K562 (cell line): ENCODE results near the gene DNASE2. TPM values are rescaled to one million over a fixed set of nuclear protein-coding genes. Genes with fewer than 3 reads are reported as not detected.

ENCODE experiments used
- AFF4 ChIP-seq: sonication (generic); formaldehyde crosslinking; IDR thresholded peaks from 2 replicates; pipeline ENCODE4 v1.8.0; 2023; ENCODE audit warnings: mild to moderate bottlenecking, missing genetic modification reagents
- C11orf30 ChIP-seq: fragments of 450-650 bp; IDR thresholded peaks from 2 replicates; pipeline ENCODE4 v1.6.1; 2016; ENCODE audit warnings: low read depth, mild to moderate bottlenecking
- E2F1 ChIP-seq: sonication (generic); formaldehyde crosslinking; IDR thresholded peaks from 2 replicates; pipeline ENCODE4 v1.8.1; 2023; ENCODE audit warnings: mild to moderate bottlenecking, missing genetic modification reagents, moderate library complexity
- EHMT2 ChIP-seq: fragments of 450-650 bp; IDR thresholded peaks from 2 replicates; pipeline ENCODE4 v1.6.1; 2018; ENCODE audit warnings: antibody characterized with exemption
- ETS1 ChIP-seq: conservative IDR thresholded peaks from 2 replicates; pipeline ENCODE4 v1.6.1; 2011; ENCODE audit warnings: low read depth, mild to moderate bottlenecking, low read length; ENCODE audit not compliant: control insufficient read depth
- GTF2F1 ChIP-seq: IDR thresholded peaks from 2 replicates; pipeline ENCODE4 v1.6.1; 2011; ENCODE audit warnings: low read depth, low read length, improper control_type of control experiment
- HMGN3 ChIP-seq: IDR thresholded peaks from 2 replicates; pipeline ENCODE4 v1.6.1; 2011; ENCODE audit warnings: borderline replicate concordance, low read depth, mild to moderate bottlenecking, mixed read lengths, low read length; ENCODE audit not compliant: insufficient read length; ENCODE audit errors: extremely low read depth
- HNRNPH1 ChIP-seq: fragments of 200-400 bp; formaldehyde crosslinking; optimal IDR thresholded peaks from 2 replicates; pipeline ENCODE3; 2017; ENCODE audit warnings: low read depth, mild to moderate bottlenecking, low read length, moderate library complexity
- IFI16 ChIP-seq: fragments of 250-450 bp; sonication (Bioruptor Pico); IDR thresholded peaks from 2 replicates; pipeline ENCODE4 v2.1.2; 2022; ENCODE audit warnings: mild to moderate bottlenecking, inconsistent platforms
- JUN ChIP-seq, 2 experiments: sonication (generic) in 1 of 2; formaldehyde crosslinking in 1 of 2; IDR thresholded peaks; 2 replicates each; pipeline versions ENCODE4 v1.6.1 to v1.8.0; 2012 to 2022; ENCODE audit warnings: borderline replicate concordance in 2 of 2, mild to moderate bottlenecking in 2 of 2, improper control_type of control experiment in 1 of 2, low read depth in 1 of 2, low read length in 1 of 2, missing genetic modification reagents in 1 of 2
- JUNB ChIP-seq: fragments of 450-650 bp; formaldehyde crosslinking; conservative IDR thresholded peaks from 2 replicates; pipeline ENCODE4 v1.4.0; 2020; ENCODE audit warnings: mild to moderate bottlenecking
- KAT8 ChIP-seq: fragments of 450-650 bp; IDR thresholded peaks from 2 replicates; pipeline ENCODE4 v1.6.1; 2016; ENCODE audit warnings: low read depth, mild to moderate bottlenecking
- KLF6 ChIP-seq: fragments of 250-450 bp; sonication (Bioruptor Pico); IDR thresholded peaks from 2 replicates; pipeline ENCODE4 v1.4.0; 2020; ENCODE audit warnings: mild to moderate bottlenecking, moderate library complexity, borderline replicate concordance
- MAZ ChIP-seq, 2 experiments: fragments of 450-650 bp in 1 of 2; sonication (generic) in 1 of 2; formaldehyde crosslinking; IDR thresholded peaks in 1 of 2; conservative IDR thresholded peaks in 1 of 2; 2 replicates each; pipeline versions ENCODE4 v1.4.0 to v1.5.0; 2020; ENCODE audit warnings: mild to moderate bottlenecking in 1 of 2, missing genetic modification reagents in 1 of 2
- MCM3 ChIP-seq: fragments of 450-650 bp; IDR thresholded peaks from 2 replicates; pipeline ENCODE4 v1.6.1; 2016
- NBN ChIP-seq: fragments of 450-650 bp; IDR thresholded peaks from 2 replicates; pipeline ENCODE4 v1.6.1; 2016; ENCODE audit warnings: low read depth, mild to moderate bottlenecking
- RBM39 ChIP-seq: fragments of 200-400 bp; formaldehyde crosslinking; optimal IDR thresholded peaks from 2 replicates; pipeline ENCODE3; 2018; ENCODE audit warnings: low read depth, low read length
- RHOXF2B ChIP-seq: fragments of 250-450 bp; sonication (Bioruptor Pico); conservative IDR thresholded peaks from 2 replicates; pipeline ENCODE4 v1.5.1; 2021
- SIN3B ChIP-seq: fragments of 450-650 bp; IDR thresholded peaks from 2 replicates; pipeline ENCODE4 v1.6.1; 2017; ENCODE audit warnings: low read depth, mild to moderate bottlenecking, moderate library complexity
- ZC3H4 ChIP-seq: sonication (generic); formaldehyde crosslinking; IDR thresholded peaks from 2 replicates; pipeline ENCODE4 v1.9.0; 2021; ENCODE audit warnings: missing genetic modification reagents, borderline replicate concordance
- ZKSCAN8 ChIP-seq: fragments of 200-800 bp; sonication (Bioruptor generic); IDR thresholded peaks from 2 replicates; pipeline ENCODE4 v1.6.1; 2016; ENCODE audit warnings: missing genetic modification characterization, missing compliant biosample characterization
- ZNF24 ChIP-seq: fragments of 450-650 bp; IDR thresholded peaks from 2 replicates; pipeline ENCODE4 v1.6.1; 2016
- ZNF57 ChIP-seq: fragments of 450-650 bp; formaldehyde crosslinking; IDR thresholded peaks from 2 replicates; pipeline ENCODE4 v1.4.0; 2020; ENCODE audit warnings: mild to moderate bottlenecking, moderate library complexity
- polyA plus RNA-seq, 8 experiments: library from polyadenylated mRNA; depleted of rRNA in 4 of 8; stranded (reverse) in 5 of 8; unstranded in 3 of 8; fragments of >200 nt; fragmentation: Nextera tagmentation in 2 of 8; fragmentation: Illumina TruSeq in 1 of 8; extraction: Ambion mirVana in 2 of 8; extraction: Trizol in 1 of 8; gene quantifications; 2 replicates each; pipeline versions ENCODE4 v1.2.1 to v1.2.3, GENCODE V29; 2011 to 2014; ENCODE audit warnings: inconsistent platforms in 1 of 8, missing spikeins in 1 of 8
- total RNA-seq, 7 experiments: library from RNA; depleted of rRNA in 6 of 7; stranded (reverse); fragments of >200 nt in 6 of 7; fragmentation: Illumina TruSeq in 2 of 7; extraction: Trizol in 2 of 7; gene quantifications; 2 replicates each; pipeline versions ENCODE4 v1.2.1 to v1.2.3, GENCODE V29; 2011 to 2021; ENCODE audit warnings: low replicate concordance in 1 of 7

Gene DNASE2
- total and polyA plus RNA-seq, 9 of the 15 experiments (the other 6 are each of a cell fraction or from before 2014, with no cell fraction given), result 4.4 to 27.0 (median 20.2) TPM

- TF ChIP-seq HNRNPH1 (no peak), MAZ (CRISPR knock-in tag; conservative IDR thresholded peaks at IDR 0.05 in 1 of 2, IDR thresholded peaks at IDR 0.05 in 1 of 2) (peak; percentile 98 to 100), MCM3 (no peak), KLF6 (CRISPR knock-in tag) (no peak), IFI16 (CRISPR knock-in tag) (no peak), GTF2F1 (0 out of 2 replicates have a peak, but pooled peaks have one; percentile 21), ZKSCAN8 (no peak), AFF4 (0 out of 2 replicates have a peak, but pooled peaks have one; percentile 23), ZC3H4 (CRISPR knock-in tag) (no peak), ZNF24 (no peak), ETS1 (peak; percentile 67), EHMT2 (no peak), HMGN3 (no peak), JUN (IDR thresholded peaks at IDR 0.05; ENCODE audit: borderline replicate concordance, low read depth, low read length) (peak; percentile 57; the same call in 1 of the 2 replicates), JUN (CRISPR knock-in tag; IDR thresholded peaks at IDR 0.05; ENCODE audit: borderline replicate concordance) (peak; percentile 94; the same call in 1 of the 2 replicates), RBM39 (no peak), SIN3B (peak; percentile 99), E2F1 (CRISPR knock-in tag) (peak; percentile 86), C11orf30 (peak; percentile 99), NBN (0 out of 2 replicates have a peak, but pooled peaks have one; percentile 6), KAT8 (no peak), ZNF57 (no peak), RHOXF2B (CRISPR knock-in tag) (no peak), JUNB (CRISPR knock-in tag) (no peak)
Measured at GRCh38 chr19:12890787-12891552, 9.7 kb upstream of the DNASE2 start, which contains the start of gene GCDH (continued).
